NCI-H146 treated with DMSO at 0.1 percent for 48 hours (cell line): ENCODE data around the gene ADAM12.

Source experiments
- DNase-seq: peaks from one replicate; lab custom pipeline; 2025; ENCODE audit not compliant: unreplicated experiment; lab: John Stamatoyannopoulos, UW

Gene ADAM12

DNA sequence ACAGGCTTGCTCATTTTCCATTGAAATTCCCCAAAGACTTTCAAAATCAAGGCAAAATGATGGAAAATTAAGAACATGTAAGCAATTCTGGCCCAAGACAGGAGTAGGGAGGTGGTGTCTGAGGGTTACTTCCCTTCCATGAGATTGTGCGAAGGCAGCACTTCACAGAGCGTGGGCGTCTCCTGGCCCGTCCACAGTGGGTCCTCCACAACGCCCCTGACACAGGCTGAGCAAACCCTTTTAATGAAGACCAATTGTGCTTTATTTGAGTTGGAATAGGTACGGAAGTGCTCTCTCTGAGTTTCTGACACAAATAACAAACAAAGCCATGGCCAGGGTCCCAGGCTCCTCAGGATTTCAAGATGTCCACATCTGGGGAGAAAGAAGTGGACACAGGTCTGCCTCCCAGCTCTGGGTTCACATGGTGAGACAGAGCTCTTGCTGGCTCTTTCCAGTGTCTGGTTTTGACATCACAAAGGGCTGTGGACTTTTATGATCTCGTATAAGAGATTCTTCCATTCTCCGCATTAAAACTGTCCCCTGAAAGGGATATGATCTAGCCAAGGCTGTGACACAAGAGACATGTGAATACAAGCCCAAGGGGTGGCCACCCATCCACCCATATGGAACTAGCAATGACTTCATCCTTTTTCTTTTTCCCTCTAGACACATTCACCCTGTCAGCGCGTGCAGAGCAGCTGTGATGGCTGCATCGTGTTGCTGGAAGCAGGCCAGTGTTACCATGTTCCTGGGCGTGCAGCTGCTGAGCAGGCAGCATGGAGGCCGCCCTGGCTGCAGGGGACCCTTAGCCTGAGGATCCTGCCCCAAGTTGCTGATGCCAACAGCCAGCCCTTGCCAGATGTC is 145.6 kb downstream of the ADAM12 start:
- peak; percentile 44 for DNase-seq

DNA sequence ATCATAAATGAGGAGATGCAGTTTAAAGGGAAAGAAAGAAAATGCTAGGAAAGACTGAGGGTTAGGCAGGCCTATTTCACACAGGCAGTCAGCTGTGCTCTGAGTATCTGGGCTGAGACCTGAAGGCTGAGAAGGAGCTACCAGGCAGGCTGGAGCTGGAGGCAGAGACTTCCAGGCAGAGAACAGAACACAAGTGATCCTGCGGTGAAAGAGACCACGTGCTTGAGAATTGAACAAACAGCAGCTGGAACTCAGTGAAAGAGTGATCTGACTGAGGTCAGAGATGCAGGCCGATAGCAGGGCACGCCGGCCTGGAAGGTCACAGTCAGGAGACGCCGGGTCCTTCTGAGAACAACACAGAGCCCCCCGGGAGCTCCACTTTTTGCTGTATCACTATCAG is 147.8 kb downstream of the ADAM12 start:
- peak; percentile 79 for DNase-seq

DNA sequence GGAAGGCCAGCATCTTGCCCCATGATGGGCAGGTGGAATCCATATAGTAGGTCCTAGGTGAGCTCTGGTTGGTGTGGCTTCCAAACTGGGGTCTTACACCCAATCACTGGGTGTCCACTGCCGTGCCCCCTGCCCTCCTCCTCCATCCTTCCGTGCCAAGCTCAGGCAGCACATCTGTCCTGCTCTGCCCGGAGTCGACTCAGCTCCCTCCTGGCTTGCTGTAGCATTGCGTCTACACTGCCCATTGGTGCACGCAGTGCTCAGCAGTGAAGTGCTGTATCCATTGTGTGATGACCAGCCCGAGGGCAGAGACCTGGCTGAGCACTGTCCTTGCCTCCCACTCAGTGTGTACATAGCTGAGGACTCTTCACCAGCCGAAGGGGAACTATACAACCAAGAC is 148.4 kb downstream of the ADAM12 start:
- peak; percentile 35 for DNase-seq

DNA sequence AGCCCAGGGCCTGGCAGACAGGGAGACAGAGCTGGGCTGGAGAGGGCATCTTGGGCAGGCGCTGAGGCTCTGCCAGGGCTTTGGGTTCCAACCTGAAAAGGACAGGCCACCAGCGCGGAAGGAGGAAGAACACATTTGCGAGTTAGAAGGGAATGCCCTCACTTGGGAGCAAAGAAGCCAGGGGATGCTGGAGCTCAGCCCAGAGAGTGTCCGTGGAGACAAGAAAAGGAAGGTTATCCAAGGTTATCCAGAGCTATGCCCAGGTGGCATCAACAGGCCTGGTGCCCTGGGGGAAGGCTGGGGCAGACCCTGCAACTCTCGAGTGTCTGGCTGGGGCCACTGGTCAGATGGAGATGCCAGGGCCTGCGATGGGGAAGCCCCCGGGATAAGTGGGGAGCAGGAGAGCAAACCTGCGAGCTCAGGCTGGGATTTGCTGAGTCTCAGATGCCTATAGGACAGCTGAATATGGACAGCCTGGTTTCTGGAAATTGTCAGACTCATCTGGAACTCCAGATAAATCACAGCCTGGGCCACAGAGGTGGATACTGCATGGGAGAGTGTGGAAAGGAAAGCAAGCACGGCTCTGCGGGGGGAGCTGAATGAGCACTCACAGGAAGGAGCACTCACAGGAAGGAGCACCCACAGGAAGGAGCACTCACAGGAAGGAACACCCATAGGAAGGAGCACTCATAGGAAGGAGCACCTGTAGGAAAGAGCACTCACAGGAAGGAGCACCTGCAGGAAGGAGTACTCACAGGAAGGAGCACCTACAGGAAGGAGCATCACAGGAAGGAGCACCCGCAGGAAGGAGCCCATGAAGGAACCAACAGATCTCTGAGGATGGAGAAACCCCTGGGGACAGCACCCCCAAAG is 152.1 kb downstream of the ADAM12 start:
- no peak for DNase-seq

DNA sequence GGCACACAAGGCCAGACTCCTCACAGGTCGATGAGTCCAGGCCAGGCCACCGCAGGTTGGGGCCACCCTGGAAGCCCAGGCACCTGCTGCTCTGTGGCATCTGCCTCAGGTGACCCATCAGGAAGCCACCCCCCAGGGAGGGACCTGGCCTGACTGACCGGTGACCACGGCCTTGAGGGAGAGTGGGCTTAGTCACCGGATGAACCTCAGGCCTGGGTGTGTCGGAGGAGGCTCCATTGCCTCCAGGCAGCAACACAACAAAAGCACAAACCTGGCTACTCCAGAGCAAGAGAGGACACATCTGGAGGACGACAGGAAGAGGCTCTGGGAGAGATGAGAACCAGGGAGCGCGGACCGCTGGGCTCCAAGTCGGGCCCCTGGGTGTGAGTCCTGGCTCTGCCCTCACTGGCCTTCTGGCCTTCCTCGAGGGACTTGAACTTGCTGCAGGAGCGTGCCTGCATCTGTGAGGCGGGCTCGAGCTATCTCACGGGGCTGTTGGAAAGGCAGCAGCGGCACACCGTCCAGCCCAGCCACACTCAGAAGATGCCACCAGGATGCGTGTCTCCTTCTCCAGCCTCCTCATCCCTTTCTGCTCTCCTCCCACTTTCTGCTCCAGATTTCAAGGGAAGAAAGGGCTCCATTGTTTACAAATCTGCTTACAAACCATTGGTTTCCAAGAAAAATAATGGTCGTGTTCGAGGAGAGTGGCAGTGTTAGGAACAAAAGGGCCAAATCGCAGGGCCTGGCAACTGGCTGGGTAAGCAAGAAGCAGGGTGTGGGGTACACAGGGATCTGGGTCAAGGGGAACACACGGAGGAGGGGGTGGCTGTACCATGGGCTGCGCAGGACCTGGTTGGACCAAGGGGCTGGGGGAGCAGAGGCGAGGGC is 152.9 kb downstream of the ADAM12 start:
- DNase-seq: no peak

DNA sequence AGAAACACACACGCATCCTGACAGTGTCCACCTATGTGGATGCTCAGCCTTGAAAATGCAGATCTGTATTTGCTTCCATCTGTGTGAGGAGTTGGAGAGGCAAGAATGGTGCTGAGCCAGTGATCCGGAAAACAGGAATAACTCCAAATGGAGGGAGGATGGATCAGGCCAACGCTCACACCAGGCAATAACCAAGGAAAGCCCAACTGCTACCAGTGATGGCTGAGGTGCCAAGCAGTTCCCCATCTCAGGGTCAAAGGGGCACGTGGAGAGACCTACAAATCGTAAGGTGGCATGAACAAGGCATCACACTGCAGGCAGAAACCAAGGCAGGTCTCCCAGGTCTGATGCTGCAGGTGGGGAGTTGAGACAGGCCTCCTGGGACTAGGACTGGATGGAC is 153.6 kb downstream of the ADAM12 start:
- DNase-seq: no peak

DNA sequence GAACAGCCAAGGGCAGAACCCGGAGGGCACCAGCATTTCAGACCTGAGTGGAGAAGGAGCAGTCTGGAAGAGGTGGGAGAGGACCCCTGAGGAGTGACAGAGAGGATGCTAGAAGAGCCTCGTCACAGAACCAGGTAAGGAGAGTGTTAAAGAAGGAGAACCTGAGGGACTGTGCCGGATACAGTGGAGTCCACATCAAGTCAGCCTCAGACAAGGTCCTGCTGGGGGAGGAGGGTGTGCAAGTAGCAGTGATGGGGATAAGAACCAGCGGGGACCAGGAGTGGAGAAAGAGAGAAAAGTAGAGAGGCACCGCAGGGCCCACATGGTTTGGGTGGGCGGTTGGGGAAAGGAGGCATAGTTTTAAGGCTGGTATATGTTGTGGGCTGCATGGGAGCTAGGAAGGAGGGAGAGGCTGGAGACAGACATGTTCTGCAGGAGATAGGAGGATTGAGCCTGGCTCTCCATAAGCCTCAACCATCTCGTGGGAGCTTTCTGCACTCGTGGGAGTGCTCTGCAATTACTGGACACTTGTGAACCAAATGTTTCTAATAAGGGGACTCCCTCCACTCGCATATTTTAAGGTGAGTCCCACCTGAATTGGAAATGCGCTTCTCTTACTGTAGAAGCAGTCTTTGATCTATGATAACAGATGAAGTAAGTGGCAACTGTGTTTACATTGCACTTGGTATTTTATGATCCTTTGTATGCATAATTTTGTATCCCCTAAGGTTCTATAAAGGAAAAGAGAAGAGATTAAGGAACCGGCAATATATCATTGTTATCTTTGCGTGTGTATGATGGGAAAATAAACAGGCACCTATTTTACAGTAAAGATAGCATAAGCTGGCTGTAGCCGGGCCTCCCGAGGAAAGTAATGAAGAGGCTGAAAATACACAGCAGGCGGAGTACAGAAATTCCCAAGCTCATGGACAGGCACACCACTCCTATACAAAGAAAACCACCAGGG is 154.8 kb downstream of the ADAM12 start:
- DNase-seq: peak; percentile 13

DNA sequence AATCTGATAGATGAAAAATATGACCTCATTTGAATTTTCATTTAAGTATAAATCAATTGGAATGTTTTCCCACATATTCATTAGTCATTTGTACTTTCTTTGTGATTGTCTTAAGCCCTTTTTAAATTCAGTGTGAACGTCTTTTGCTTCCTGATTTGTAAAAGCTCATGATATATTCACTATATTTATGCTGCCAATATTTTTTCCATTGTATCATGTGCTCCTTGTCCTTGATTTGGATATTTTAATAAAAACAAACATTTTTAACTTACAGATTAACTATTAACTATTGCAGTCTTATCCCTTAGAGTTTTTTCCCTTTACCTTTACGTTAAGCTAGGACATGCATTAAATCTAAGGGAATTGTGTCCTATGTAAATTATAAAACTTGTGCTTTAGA is 157.7 kb downstream of the ADAM12 start:
- DNase-seq: no peak

DNA sequence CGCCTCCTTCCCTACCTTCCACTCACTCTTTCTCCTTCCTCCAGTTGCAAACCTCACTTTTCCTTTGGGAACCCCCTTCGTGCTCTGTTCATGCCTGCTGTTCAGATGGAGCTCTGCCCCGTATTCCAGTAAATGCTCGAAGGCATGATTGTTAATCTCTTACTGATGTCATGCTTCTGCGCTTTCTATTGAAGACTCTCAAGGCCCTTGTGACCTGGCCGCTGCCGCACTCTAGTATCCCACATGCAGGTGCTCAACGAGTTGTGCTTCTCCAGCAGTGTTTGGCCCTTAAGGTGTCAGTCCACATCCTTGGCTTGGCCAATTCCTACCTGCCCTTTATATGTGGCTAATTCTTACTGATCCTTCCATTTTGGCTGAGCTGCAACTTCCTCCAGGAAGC is 158.6 kb downstream of the ADAM12 start:
- DNase-seq: no peak

DNA sequence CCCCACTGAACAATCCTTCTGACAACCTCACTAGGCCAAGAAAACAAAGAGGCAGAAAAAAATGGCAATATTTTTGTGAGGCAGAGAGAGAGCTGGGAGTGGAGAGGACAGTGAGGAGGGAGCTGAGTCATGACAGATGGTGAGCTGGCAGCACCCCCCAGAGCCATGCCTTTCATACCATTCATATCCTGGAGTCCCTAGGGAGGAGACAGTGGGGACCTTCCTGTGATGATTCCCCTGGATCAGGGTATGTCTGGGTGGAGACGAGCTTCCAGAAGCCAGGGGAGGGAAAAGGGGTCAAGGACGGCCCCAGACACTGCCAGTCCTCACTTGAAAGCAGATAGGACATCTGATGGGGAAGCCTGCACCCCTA is 160.5 kb downstream of the ADAM12 start:
- no peak for DNase-seq

DNA sequence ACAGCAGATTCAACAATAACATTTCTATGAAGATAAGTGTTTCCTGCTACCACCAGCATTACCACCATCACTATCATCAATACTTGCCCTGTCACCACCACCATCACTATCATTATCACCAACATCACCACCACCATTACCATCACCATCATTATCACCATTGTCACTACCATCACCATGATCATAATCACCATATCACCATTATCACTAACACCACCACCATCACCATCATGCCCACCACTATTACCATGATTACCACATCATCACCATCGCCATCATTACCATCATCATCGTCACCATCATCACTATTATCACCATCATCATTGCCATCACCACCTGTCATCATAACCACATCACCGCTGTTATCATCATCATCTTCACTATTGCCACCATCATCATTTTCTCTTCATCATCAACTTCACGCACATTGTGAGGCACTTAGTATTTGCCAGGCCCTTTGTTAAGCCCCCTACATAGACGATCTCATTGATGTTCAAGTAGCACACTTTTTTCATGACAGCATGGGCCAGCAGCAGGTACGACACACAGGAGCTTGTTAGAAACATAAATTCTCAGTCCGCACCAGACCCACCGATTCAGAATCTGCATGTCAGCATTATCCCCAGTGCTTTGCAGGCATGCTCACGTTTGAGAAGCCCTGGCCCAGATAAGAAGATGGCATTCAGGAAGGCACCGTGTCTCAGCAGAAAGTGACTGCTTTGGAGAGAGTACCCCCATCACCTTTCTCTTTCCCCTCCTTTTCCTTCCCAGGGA is 161.1 kb downstream of the ADAM12 start:
- no peak for DNase-seq

DNA sequence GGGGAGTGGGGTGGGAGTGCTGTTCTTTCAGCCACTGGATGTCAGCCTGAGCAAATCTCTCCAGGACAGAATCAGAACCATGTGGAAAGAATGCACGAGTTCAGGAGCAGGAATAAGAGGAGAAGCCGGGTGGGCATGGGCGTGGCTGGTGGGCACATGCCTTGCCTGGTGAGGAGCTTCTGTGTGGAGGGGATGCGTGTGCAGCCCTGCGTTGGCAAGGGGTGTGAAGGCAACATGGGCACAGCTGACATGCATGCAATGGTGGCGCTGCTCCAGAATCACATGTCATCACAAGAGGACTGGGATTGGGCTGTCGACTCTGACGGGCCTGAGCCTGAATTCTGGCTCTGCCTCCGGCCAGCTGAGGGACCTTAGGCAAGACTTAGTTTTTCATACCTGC is 162.1 kb downstream of the ADAM12 start:
- no peak for DNase-seq

DNA sequence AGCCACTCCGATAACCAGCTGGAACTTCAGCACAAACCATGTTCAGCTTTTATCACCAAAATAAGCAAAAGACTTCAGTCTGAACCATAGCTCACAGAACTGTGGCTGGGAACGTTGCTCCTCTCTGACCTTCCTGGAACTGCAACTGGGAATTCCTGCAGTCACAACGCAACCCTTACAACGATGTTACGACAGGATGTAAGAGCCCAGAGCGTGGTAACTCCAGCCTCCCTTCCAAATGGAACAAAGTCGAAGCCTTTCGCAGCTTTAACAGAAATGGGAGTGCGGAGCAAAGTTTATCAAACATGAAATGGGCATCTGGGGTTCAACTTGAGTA is 162.6 kb downstream of the ADAM12 start:
- DNase-seq: no peak

DNA sequence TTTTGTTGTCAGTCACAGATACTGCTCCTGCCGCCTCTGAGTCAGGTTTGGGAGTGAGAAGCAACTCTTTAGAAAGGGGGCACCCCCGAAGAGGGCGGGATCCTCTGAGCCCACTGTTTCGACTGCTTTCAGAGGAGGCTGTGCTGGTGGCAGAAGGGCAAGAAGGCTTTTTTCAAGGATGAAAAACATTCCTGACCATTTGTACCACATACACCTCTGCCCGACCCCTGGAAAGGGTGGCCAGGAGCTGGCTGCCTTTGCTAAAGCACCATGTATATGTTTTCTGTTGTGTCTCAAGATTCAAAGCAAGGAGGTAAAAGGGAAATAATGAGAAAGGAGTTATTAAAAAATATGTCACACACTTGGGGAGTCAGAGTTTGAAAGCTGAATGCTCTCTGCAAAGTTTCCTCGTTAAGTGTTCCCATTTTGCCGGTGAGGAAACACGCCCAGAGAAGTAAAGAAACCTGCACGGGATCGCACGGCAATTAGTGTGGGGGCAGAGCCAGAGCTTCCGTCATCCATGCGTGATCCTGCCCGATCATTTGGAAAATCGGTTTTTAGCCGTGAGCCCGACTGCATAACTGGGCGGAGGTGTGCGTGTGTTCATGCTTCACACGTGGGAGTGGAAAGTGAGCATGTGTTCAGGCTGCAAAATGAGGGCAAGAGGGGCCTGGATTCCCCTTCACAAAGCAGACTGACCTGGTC is 163.2 kb downstream of the ADAM12 start:
- DNase-seq: no peak

DNA sequence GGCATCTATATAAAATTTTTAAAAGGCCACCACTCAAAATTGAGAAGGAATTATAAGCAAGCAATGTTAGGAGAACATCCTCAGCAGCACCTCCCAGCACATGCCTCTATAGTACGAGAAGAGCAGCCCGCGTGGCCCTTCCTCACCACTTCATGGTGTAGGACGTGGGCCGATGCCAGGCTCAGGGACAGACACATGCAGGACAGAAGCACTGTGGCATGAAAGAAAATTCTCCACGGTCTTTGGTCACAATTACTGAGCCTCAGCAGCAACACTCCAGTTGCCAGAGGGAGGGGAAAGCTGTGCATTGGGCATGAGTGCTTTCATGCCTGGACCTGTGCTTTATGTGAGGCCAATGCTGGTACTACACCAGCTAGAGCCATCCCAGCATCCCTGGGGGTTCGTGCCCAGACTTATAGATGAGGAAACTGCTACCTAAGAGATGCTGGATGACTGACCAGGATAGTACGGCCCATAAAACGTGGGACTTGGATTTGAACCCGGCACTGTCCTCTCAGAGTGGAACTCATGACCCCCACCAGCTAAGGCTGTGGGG is 164.7 kb downstream of the ADAM12 start:
- no peak for DNase-seq

DNA sequence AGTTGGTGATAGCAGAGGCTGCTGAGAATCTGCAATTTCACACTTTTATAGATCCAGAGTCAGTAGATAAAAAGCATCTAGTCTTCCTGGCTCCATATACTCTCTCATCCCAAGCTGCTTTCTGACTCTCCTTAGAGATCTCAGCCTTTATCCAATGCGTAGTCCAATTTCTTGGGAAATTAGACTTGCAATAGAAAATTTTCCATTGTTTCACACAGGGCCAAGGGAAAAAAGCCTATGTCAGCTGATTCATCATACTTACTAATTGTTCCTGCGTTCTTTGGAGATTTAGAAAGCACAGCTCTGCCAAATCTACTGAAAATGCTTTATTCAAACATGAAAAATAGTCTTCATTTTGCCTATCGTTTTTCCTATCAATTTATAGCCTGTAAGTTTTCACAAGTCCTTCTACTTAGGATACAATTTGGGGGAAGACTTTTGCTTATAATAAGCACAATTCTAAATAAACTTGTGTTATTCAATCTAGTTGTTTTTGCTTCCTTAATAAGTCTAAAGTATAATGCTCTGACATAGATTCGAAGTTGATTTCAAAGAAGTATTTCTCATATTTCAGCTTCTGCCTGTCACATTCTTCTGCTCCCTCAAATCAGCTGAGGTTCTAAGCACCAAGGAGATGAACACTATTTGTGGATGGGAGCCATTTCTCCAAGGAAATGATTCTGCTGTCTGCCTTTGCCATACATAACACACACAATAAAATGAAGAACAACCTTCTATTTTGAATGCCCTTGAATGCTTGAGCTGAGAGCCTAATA is 165.4 kb downstream of the ADAM12 start:
- DNase-seq: no peak

DNA sequence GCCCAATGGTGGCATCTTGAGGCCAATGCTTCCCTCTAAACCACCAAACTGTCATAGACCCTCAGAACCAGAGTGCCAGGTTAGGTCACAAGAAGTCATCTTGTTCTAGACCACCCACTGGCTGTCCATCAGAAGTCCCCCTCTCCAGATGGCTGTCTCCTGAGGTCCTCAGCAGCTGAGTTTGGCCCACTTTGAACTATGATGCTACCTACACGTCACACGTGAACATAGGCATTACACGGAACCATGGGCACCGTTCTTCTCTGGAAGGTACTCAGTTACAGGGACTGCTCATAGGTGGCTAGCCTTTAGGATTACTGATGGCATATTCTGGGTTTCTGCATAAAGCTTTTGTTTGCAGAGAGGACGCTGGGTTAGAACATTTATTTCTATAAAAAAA is 166.4 kb downstream of the ADAM12 start:
- no peak for DNase-seq
